Measurements from ENCODE around the gene TENM4. TPM values are rescaled to one million over a fixed set of nuclear protein-coding genes. Genes with fewer than 3 reads are reported as not detected.

TENM4 gene
- total and polyA plus RNA-seq, 2 experiments from 2014 or later, result 19.0 to 105 TPM

GRCh38 chr11:79415411-79415810 is 25.4 kb downstream of the TENM4 start:
- Histone ChIP-seq H3K9me3 (ENCODE audit: low read depth) (no peaks in the 10 kb centered on the region), H3K4me1 (ENCODE audit: low read depth) (peaks cover 7% of the 10 kb centered on the region), H3K27me3 (no peaks in the 10 kb centered on the region), H3K36me3 (no peaks in the 10 kb centered on the region), H3K4me3 (no peak overlapping the region), H3K27ac (no peak overlapping the region)
- DNase-seq (ENCODE audit: low read depth in 1 of 2, low spot score in 1 of 2), result no peak
- no peak for TF ChIP-seq CTCF (IDR thresholded peaks at IDR 0.05; ENCODE audit: low read depth, low read length)

GRCh38 chr11:79414644-79415317 is 26.0 kb downstream of the TENM4 start:
- Histone ChIP-seq H3K36me3 (no peaks in the 10 kb centered on the region), H3K9me3 (ENCODE audit: low read depth) (no peaks in the 10 kb centered on the region), H3K4me1 (ENCODE audit: low read depth) (peaks cover 7% of the 10 kb centered on the region), H3K27me3 (no peaks in the 10 kb centered on the region), H3K4me3 (no peak overlapping the region), H3K27ac (no peak overlapping the region)
- no peak for TF ChIP-seq CTCF (IDR thresholded peaks at IDR 0.05; ENCODE audit: low read depth, low read length)
- peak in 1 of 2 donors; percentile 79 for DNase-seq (ENCODE audit: low read depth in 1 of 2, low spot score in 1 of 2)

GRCh38 chr11:79414041-79414440 is 26.8 kb downstream of the TENM4 start:
- no peak overlapping the region for H3K27ac ChIP-seq
- TF ChIP-seq CTCF (IDR thresholded peaks at IDR 0.05; ENCODE audit: low read depth, low read length), result no peak
- no peaks in the 10 kb centered on the region for H3K36me3 ChIP-seq
- no peak for DNase-seq (ENCODE audit: low read depth in 1 of 2, low spot score in 1 of 2)
- H3K4me3 ChIP-seq, result no peak overlapping the region
- H3K27me3 ChIP-seq, result no peaks in the 10 kb centered on the region
- peaks cover 7% of the 10 kb centered on the region for H3K4me1 ChIP-seq (ENCODE audit: low read depth)
- H3K9me3 ChIP-seq (ENCODE audit: low read depth), result no peaks in the 10 kb centered on the region

- TF ChIP-seq CTCF (IDR thresholded peaks at IDR 0.05; ENCODE audit: low read depth, low read length), result no peak
- peaks cover 7% of the 10 kb centered on the region for H3K4me1 ChIP-seq (ENCODE audit: low read depth)
- peak; percentile 60 to 93 for DNase-seq (ENCODE audit: low read depth in 1 of 2, low spot score in 1 of 2)
- no peak overlapping the region for H3K4me3 ChIP-seq
- no peak overlapping the region for H3K27ac ChIP-seq
- H3K36me3 ChIP-seq, result no peaks in the 10 kb centered on the region
- no peaks in the 10 kb centered on the region for H3K27me3 ChIP-seq
- H3K9me3 ChIP-seq (ENCODE audit: low read depth), result no peaks in the 10 kb centered on the region
Measured at GRCh38 chr11:79413268-79413667, 27.6 kb downstream of the TENM4 start.

GRCh38 chr11:79412761-79413160 is 28.1 kb downstream of the TENM4 start:
- H3K9me3 ChIP-seq (ENCODE audit: low read depth), result no peaks in the 10 kb centered on the region
- DNase-seq (ENCODE audit: low read depth in 1 of 2, low spot score in 1 of 2), result no peak
- H3K4me3 ChIP-seq, result no peak overlapping the region
- H3K27me3 ChIP-seq, result no peaks in the 10 kb centered on the region
- no peaks in the 10 kb centered on the region for H3K36me3 ChIP-seq
- TF ChIP-seq CTCF (IDR thresholded peaks at IDR 0.05; ENCODE audit: low read depth, low read length), result no peak
- H3K4me1 ChIP-seq (ENCODE audit: low read depth), result peaks cover 7% of the 10 kb centered on the region
- H3K27ac ChIP-seq, result no peak overlapping the region

Measured in cardiac muscle cell (in vitro differentiated cells and primary cell).